NCI-H146 (cell line): Measurements from ENCODE around the gene WDR73.

ENCODE experiments used
- DNase-seq: peaks from one replicate; lab custom pipeline; 2025; lab: John Stamatoyannopoulos, UW

Gene WDR73

DNA sequence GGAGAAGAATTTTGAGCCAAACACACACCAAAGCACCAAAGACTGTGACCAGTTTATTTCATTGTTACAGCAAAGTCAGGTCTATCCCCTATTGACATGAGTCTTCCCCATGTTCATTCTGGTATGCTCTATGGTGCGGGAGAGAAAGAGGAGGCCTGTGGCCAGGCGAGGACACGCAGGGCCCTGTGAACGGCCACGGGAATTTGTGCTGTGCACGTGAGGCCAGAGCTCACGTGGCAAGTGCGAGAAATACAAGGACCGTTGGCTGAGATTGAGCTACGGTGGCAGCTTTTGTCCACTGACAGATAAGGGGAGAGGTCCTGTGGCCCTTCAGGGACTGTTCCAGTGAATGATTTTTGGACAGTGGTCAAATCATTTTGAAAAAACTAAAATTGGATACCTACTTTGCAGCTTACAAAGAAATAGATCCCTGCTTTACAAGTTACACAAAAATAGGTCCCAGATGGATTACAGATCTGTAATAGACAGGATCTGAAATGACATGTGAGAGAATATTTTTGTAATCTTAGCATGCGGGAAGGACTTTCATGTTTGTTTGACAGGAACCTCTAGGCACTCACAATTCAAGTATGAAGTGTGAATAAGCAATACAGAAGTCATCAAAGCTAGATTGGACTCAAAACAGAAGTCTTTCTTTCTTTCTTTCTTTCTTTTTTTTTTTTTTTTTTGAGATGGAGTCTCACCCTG is 44.1 kb downstream of the WDR73 start:
- no peak for DNase-seq

DNA sequence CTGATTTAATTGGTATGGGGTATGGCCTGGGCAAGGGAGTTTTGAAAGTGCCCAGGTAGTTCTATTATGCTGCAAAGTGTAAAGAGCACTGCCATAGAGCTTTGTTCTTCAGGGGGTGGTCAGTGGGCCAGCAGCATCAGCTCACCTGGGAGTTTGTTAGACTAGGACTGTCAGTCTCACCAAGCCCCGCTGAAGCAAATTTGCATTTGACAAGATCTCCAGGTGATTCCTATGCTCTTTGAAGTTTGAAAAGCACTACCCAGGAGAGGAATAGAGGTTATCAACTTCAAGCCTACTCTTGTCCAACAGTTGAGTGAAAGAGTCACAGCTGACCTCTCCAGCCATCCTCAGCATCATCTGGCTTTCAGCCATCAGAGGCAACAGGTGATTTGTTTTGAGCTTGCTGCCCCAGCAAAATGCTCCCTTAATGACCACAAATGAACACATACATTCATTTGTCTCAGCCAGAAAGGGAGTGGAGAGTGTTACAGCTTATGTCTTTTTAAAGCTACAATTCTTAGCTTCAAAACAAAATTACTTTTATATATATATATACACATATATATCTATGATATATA is 45.3 kb downstream of the WDR73 start:
- no peak for DNase-seq

DNA sequence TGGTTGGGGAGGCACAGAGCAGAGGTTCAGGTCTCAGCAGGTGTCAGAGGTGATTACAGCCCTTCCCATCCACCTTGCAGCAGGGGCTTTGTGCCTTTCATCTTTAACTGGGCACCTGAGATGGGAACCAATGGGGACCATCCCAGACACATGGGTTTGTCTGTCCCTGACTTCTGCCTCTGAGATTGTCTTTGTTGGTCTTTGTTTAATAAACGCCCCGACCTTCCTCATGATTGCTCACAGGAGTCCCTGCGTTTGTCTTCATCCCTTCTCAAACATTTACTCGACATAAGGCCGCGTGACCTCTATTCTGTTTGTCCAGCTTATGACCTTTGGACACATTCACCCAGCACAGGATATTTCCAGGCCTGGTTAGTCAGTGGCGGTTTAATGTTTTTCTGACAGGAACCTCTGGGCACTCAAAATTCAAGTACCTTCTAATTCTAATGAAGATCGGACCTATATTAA is 47.4 kb downstream of the WDR73 start:
- DNase-seq: peak; percentile 8

DNA sequence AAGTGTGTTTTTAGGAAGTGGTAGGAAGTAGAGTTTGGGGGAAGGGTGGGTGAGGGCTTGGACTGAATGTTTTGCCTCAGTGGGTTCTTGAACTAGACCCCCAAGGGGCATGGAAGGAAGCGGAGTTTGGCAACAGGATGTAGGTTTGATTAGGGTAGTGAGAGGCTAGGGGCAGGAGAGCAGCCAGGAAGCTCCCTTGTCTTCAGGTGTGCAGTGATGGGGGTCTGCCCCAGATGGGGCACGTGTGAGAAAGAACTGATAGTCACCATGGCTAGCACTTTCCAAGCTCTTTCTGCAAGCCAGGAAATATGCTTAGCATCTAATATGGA is 48.6 kb downstream of the WDR73 start:
- no peak for DNase-seq

DNA sequence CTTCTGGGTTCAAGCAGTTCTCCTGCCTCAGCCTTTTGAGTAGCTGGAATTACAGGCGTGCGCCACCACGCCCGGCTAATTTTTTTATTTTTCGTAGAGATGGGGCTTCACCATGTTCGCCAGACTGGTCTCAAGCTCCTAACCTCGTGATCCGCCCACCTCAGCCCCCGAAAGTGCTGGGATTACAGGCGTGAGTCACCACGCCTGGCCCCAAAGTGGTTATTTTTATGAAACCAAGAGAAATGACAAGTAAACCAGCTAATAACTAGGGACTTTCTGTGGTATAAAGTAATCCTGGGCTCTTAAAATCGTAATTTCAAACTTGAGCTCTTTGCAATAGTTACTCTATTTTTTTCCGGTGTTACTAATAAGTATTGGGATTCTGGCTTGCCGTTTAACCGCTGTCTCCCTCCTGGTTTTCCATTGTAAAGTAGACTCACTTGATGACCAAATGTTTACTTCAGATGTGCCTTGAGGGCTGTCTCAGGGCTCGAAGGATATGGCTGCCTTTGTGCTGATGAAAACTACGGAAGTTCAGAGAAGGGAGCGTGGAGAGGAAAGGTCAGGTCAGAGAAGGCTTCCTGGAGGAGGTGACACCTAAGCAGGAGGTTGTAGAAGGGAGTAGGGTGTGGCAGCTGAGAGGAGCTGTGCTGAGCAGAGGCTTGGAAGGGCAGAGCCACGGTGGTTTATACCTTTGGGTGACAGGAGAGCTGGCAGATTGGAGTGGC is 49.1 kb downstream of the WDR73 start:
- no peak for DNase-seq

DNA sequence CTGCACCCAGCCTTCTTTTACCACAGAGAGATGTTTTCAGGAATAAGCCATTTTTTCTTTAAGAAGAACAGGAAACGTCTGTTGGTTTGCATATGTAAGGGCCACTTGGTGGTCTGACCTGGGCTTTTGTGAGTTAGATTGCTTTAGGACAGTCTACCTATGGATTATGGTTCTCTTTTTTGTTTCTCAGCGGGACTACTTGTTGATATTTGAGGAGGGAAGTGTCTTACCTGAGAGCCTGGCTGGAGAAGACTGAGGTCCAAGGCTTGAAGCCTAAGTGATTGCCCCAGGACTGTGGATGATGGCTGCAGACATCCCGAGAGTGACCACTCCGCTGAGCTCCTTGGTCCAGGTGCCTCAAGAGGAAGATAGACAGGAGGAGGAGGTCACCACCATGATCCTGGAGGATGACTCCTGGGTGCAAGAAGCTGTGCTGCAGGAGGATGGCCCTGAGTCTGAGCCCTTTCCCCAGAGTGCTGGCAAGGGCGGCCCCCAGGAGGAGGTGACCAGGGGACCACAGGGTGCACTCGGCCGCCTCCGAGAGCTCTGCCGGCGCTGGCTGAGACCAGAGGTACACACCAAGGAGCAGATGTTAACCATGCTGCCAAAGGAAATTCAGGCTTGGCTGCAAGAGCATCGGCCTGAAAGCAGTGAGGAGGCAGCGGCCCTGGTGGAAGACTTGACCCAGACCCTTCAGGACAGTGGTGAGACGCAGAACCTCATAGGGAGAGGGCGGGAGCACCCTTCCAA is 50.3 kb downstream of the WDR73 start:
- DNase-seq: no peak

DNA sequence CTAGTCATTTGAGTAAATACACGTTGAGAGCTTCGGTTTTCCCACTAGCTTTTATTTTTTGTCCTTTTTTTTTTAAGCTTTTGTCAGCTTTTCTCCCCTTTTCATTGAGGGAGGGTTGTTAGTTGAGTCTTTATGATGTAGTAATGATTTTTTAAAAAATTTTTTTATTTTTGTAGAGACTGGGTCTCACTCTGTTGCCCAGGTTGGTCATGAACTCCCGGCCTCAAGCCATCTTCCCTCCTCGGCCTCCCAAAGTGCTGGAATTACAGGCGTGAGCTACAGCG is 52.6 kb downstream of the WDR73 start:
- DNase-seq: no peak

DNA sequence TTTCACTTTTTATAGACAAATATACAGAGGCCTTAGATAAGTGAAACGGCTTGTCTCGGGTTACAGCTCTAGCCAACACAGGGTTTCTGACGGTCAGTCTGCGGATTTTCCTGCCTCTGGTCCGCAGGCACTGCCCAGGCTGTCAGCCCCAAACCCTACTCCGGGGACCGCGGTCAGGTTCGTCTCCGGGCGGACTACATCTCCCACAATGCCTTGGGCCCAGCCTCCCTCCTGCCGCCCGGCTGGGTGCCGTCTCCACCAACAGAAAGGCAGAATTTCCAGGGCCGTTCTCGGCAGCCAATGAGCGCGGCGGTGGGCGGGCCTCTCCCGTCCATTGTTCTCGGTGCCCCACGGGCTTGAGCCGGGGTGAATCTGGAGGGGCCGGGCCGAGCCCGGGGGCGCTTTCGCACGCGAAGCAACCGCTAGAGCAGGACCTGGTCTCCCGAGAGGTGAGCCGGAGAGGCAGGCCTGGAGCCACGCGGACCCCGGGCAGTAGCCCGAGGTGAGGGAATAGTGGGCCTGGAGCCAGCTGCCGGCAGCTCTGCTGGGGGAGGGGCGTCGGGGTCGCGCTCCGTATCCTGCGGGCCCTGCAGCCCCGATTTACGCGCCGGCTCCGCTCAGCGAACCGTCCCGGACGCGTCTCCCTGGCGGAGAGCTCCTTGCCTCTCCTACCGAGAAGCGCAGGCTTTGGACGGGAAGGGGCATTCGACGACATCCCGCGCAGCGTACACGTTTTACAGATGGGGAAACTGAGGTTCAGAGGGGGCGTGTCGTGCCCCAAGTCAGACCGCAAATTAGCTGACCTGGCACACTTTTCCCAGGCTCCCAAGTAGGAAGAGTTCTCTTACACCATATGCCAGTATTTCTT is 53.2 kb downstream of the WDR73 start, which contains the start of gene ZSCAN2:
Gene ZSCAN2 (plus strand): TSS at position 323 of the 868 bp plus-strand sequence. CDS start 2,919 bp downstream, outside the sequence.
- peak; percentile 91 for DNase-seq

DNA sequence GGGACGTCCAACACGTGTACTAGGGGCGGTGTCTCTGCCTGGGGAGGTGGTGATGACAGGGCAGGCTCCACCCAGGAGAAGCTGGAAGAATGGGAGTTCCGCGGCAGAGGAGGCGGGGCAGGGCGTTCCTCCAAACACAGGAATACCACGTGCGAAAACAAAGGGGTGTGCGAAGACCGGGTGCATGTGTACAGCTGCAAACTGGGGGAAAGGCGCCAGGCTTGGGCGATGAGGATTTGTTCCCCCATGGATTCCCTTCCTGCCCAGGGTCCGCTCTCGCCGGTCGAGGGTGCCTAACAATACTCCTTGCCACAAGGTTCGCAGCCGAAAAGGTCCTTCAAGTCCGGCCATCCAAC is 53.8 kb downstream of the WDR73 start:
- DNase-seq: peak; percentile 80

DNA sequence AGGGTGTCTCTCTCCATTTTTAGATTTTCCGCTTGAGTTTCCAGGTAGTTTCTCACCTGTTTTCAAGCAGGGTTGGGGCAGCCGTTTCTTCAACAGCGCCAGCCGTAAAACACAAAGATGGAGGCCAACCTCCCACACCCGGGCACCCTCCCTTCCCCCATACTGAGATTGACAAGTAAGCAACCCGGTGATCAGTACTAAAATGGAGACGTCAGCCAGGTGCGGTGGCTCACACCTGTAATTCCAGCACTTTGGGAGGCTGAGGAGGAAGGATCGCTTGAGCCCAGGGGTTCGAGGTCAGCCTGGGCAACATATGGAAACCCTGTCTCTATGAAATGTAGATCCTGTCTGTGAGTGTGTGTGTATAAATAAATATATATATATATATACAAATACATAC is 54.2 kb downstream of the WDR73 start:
- DNase-seq: peak; percentile 52

DNA sequence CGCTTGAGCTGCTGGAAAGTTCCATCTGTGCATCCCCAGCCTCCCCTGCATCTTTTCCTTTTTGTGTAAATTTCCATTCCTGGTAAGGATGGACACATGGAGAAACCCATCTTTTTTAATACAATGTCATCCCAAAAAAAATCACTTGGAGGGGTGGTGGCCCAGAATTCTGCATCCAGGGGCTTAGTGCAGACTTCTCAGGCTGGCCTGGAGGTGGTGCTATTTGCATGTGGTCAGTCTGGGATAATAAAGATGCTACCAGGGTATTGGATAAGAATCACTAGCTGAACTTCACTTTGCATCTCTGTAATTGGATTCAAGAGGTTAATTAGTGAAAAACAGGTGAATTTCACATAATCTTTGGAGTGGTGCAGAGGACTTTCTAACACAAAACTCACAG is 55.1 kb downstream of the WDR73 start:
- peak; percentile 48 for DNase-seq

DNA sequence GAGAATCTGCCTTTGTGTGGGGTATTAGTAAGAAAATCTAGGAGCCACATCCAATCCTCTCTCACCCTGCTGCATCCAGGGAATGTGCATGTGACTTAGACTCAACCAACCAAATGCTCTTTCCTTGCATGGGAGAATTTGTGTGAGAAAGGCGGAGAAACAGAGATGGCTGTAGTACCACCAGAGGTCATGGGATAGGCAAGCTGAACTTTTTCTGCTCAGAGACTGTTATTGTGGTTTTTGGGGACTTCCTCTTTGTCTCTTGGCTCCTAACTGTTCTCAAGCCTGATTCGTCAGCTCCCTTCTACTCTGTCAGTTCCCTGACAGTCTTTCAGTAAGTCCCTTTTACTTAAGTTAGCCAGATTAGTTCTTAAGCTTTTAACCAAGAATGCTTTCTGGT is 55.8 kb downstream of the WDR73 start:
- no peak for DNase-seq

DNA sequence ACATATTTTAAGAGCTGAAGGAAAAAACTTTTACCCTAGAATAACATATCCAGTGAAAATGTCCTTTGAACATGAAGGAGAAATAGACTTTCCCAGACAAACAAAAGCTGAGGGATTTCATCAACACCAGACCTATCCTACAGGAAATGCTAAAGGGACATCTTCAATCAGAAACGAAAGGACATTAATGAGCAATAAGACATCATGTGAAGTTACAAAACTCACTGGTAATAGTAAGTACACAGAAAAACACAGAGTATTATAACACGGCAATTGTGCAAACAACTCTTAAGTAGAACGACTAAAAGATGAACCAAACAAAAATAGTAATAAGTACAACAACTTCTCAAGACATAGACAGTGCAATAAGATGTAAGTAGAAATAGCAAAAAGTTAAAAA is 56.8 kb downstream of the WDR73 start:
- DNase-seq: no peak

DNA sequence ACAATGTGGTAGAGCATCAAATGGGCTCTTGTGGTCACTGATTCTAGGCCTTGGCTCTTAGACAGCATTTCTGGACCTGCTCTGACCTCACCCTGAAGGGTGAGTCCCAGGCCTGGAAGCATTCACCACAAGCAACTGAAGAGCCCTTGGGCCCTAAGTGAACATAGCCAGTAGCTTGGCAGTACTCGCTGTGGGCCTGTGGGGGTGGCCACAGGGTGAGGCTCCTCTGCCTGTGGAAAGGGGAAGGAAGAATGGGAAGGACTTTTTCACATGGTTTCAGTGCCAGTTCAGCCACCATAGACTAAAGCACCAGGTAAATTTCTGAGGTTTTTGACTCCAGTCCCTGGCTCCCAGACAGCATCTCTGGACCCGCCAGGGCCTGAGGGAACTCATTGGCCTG is 58.4 kb downstream of the WDR73 start:
- no peak for DNase-seq

DNA sequence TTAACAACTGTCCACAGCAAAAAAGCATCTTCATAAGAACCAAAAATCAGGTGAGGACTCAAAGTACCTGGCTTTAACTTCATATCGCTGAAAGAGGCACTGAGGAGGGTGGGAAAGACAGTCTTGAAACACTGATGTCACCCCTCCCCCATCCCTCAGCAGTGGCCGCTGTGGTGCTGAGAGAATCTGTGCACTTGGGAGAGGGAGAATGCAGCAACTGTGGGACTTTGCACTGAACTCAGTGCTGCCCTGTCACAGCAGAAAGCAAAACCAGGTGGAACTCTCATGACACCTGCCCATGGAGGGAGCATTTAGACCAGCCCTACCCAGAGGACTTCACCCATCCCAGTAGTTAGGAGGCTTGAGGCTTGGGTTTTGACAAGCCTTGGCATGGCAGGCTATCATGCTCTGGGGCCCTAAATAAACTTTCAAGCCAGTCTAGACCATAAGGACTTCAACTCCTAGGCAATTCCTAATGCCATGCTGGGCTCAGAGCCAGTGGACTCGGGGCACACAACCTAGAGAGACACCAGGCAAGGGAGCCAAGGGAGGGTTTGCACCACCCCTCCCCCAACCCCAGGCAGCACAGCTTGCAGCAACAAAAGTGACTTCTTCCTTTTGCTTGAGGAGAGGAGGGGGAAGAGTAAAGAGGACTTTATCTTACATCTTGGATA is 59.3 kb downstream of the WDR73 start:
- no peak for DNase-seq

DNA sequence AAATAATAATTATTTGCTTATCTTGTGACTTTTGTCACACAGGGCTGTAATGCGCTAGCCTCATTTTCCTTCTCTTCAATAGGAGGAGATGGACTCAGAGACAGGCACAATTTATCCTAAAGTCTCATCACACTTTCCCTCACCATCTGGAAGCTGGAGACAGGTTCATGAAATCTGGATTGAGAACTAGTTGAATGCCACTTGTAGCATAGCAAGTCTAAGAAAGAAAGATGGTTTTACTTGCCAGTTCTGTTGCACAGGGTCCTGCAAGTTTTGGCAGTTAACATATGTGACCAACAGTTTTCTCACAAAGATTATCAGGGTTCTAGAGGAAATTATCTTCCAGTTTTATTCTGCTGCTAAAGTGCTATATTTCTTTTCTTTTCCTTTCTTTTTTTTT is 62.3 kb downstream of the WDR73 start:
- no peak for DNase-seq

DNA sequence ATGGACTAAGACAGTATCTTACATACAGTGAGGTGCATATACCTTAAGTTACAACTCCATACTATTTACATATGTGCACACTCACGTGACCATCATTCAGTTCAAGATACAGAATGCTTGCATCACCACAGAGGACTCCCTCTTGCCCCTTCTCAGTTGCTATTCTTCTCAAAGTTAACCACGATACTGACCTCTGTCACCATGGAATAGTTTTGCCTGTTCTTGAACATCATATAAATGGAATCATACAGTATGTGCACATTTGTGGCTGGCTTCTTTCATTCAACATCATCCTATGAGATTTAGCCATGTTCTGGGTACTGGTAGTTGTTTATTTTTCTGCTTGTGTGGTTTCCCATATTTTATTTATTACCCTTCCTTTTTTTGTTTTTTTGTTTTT is 63.7 kb downstream of the WDR73 start:
- DNase-seq: no peak
